ENCODE results near the gene PSMD4. TPM values are rescaled to one million over a fixed set of nuclear protein-coding genes. Genes with fewer than 3 reads are reported as not detected.

Gene PSMD4
- polyA plus RNA-seq, 4 donors, result 112 to 182 (median 153) TPM

Other genes starting within 250 kb of the PSMD4 start
- gene MINDY1, start 247.8 kb upstream of the PSMD4 start, polyA plus RNA-seq, result 10 to 100 TPM in 3 of 4 donors, 1 to 10 TPM in 1; 9.5 to 24.0 (median 16.8) TPM
- gene PRUNE1, start 246.3 kb upstream of the PSMD4 start, polyA plus RNA-seq, result 10 to 100 TPM; 15.1 to 31.6 (median 15.6) TPM
- gene BNIPL, start 218.1 kb upstream of the PSMD4 start, polyA plus RNA-seq, result under 1 TPM; 0.27 to 0.89 (median 0.62) TPM
- gene C1orf56, start 207.0 kb upstream of the PSMD4 start, polyA plus RNA-seq, result 1 to 10 TPM in 3 of 4 donors, under 1 TPM in 1; 0.67 to 7.3 (median 3.7) TPM
- gene CDC42SE1, start 195.1 kb upstream of the PSMD4 start, polyA plus RNA-seq, result 10 to 100 TPM; 22.8 to 46.6 (median 32.4) TPM
- 1 to 10 TPM in 2 of 4 donors, under 1 TPM in 2; 0.22 to 5.5 (median 2.4) TPM for gene MLLT11, start 194.3 kb upstream of the PSMD4 start, polyA plus RNA-seq
- 10 to 100 TPM in 1 of 4 donors, 1 to 10 TPM in 3; 1.1 to 12.6 (median 5.0) TPM for gene GABPB2, start 184.0 kb upstream of the PSMD4 start, polyA plus RNA-seq
- 100 to 1,000 TPM in 1 of 4 donors, 10 to 100 TPM in 2, 1 to 10 TPM in 1; 8.7 to 140 (median 46.9) TPM for gene SEMA6C, start 108.1 kb upstream of the PSMD4 start, polyA plus RNA-seq
- gene TNFAIP8L2, start 98.1 kb upstream of the PSMD4 start, polyA plus RNA-seq, result 10 to 100 TPM in 1 of 4 donors, 1 to 10 TPM in 3; 1.6 to 16.2 (median 4.8) TPM
- 1 to 10 TPM; 3.2 to 9.9 (median 6.2) TPM for gene LYSMD1, start 88.8 kb upstream of the PSMD4 start, polyA plus RNA-seq
- 10 to 100 TPM; 35.4 to 69.6 (median 47.4) TPM for gene SCNM1, start 88.6 kb upstream of the PSMD4 start, polyA plus RNA-seq
- 1 to 10 TPM in 1 of 4 donors, under 1 TPM in 2, not detected in 1; 0.19 to 1.9 (median 0.38) TPM for gene TMOD4, start 78.8 kb upstream of the PSMD4 start, polyA plus RNA-seq
- gene VPS72, start 64.5 kb upstream of the PSMD4 start, polyA plus RNA-seq, result 10 to 100 TPM; 27.3 to 40.1 (median 32.0) TPM
- gene PIP5K1A, start 56.2 kb upstream of the PSMD4 start, polyA plus RNA-seq, result 10 to 100 TPM; 18.8 to 31.7 (median 31.4) TPM
- 10 to 100 TPM; 12.2 to 24.0 (median 12.9) TPM for gene ZNF687, start 27.6 kb downstream of the PSMD4 start, polyA plus RNA-seq
- gene PI4KB, start 72.7 kb downstream of the PSMD4 start, polyA plus RNA-seq, result 10 to 100 TPM; 30.3 to 52.5 (median 33.8) TPM
- 10 to 100 TPM; 12.4 to 36.8 (median 25.8) TPM for gene RFX5, start 92.5 kb downstream of the PSMD4 start, polyA plus RNA-seq
- 100 to 1,000 TPM in 2 of 4 donors, 10 to 100 TPM in 2; 83.7 to 302 (median 132) TPM for gene SELENBP1, start 118.0 kb downstream of the PSMD4 start, polyA plus RNA-seq
- 100 to 1,000 TPM; 230 to 434 (median 365) TPM for gene PSMB4, start 144.8 kb downstream of the PSMD4 start, polyA plus RNA-seq
- 10 to 100 TPM; 11.1 to 77.1 (median 16.0) TPM for gene POGZ, start 204.8 kb downstream of the PSMD4 start, polyA plus RNA-seq

Data from small intestine (tissue), 4 donors.